ENCODE data around the gene TUBB. TPM values are rescaled to one million over a fixed set of nuclear protein-coding genes. Genes with fewer than 3 reads are reported as not detected.
A peak's percentile ranks its signal among the peaks of the same experiment; 100 is the strongest.

Gene TUBB
- total RNA-seq, 2 experiments from 2014 or later, result 1,556 to 1,579 TPM

DNA sequence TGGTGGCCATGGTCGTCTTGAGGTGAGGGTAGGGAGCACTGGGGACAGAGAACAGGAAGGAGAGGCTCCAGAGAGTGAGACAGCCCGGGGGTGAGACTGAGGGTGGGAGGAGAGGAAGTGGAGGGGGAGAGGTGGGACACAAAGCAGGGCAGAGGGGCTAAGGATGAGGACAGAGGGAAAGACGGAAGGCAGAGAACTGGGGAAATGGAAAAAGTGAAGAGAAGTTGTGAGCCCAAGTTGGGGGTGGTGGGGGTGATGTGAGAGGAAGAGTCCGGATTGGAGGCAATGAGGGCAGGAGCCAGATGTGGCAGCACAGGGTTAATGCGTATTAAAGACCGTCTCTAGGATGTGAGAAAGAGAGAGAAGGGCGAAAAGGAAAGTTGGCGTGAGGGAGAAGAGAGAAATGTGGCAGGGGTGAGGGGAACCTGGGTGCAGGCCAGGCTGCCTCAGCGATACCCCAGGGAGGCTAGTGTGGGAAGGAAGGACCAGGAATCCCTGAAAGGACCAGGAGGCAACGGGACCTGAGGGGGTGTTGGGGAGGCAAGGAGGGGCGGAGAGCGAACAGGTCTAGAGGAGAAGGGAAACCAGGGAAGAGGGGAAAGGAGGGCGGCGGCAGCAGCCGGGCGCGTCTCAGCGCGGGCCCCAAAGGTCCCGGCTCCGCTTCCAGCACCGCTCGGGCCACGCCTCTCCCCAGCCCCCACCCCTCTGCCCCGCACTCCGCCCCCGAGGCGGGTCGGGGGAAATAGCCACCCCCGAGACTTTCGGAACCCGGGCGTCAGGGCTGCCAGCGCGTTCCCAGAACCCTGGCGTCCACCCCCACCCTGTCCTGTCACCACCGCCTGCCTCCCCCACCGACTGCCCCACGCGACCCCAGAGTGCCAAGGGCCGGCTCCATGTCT lies 33.9 kb upstream of the TUBB start, which contains the start of gene PPP1R18:
Gene PPP1R18 (minus strand): TSS at position 637 of the 899 bp plus-strand sequence. CDS start 627 bp downstream, at position 10.
- H3K4me1 Mint-ChIP-seq (ENCODE audit: low read depth), result peaks cover 33% of the 10 kb centered on the region
- TF ChIP-seq, protein P1, sequence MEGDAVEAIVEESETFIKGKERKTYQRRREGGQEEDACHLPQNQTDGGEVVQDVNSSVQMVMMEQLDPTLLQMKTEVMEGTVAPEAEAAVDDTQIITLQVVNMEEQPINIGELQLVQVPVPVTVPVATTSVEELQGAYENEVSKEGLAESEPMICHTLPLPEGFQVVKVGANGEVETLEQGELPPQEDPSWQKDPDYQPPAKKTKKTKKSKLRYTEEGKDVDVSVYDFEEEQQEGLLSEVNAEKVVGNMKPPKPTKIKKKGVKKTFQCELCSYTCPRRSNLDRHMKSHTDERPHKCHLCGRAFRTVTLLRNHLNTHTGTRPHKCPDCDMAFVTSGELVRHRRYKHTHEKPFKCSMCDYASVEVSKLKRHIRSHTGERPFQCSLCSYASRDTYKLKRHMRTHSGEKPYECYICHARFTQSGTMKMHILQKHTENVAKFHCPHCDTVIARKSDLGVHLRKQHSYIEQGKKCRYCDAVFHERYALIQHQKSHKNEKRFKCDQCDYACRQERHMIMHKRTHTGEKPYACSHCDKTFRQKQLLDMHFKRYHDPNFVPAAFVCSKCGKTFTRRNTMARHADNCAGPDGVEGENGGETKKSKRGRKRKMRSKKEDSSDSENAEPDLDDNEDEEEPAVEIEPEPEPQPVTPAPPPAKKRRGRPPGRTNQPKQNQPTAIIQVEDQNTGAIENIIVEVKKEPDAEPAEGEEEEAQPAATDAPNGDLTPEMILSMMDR (IDR thresholded peaks at IDR 0.05), result no peak
- intact Hi-C loops (cut with micrococcal nuclease), result no loop called here
- ChIA-PET CTCF (interaction anchor here (18.6 kb wide), 1 partner anchor 43 kb away, joined by 704 read pairs; the partner anchor contains the start of genes MDC1 and TUBB), POLR2A (interaction anchor here (0.9 to 15.7 kb wide), 8 partner anchors 11 to 145 kb away, joined by 3 to 500 read pairs (median 4); partner anchors contain the start of genes MDC1 and TUBB)
- H3K9me3 Mint-ChIP-seq, result no peaks in the 10 kb centered on the region
- peak; percentile 91 for DNase-seq
- H3K4me3 Mint-ChIP-seq, result peak within 1 kb of the TSS; percentile 88
- H3K36me3 Mint-ChIP-seq (ENCODE audit: low read depth), result peaks cover 66% of the 10 kb centered on the region
- peak within 1 kb of the TSS; percentile 88 for H3K27ac Mint-ChIP-seq
- H3K27me3 Mint-ChIP-seq, result no peaks in the 10 kb centered on the region
- ATAC-seq, result peak; percentile 35

DNA sequence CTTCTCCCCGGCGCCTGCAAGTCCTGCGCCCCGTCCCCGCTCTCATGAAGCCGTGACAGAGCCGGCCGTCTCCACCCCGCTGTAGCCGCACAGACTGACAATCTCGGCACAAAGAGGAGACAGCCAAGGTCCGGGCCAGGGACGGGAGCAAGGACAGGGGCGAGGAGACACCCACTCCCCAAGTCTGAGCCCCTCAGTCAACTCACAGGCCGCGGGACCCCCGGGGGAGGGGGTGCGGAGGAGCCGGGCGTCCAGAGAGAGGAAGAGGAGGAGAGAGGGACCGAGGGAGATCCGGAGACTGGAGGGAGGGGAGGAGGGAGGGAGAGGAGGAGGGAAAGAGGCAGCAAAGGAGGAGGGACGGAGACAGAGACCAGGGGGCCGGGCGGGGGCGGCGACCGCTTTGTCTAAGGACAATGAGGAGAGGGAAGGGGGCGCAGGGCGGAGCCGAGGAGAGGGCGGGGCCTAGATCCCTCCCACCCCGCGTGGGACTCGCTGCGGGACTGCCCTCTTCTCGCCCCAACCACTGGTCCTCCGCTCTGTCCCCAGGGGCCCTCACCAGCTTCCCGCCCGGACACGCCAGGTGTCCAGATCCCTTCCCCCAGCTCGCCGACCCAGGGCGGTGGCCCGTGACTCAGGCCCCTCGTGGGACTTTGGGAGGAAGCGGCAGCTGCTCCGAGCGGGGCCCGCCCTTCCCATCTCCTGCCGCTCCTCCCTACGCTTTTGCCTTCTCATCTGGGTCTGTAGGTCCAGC lies 33.1 kb upstream of the TUBB start:
- no peaks in the 10 kb centered on the region for H3K9me3 Mint-ChIP-seq
- ATAC-seq (peak; percentile 21), DNase-seq (peak; percentile 88)
- H3K27me3 Mint-ChIP-seq, result no peaks in the 10 kb centered on the region
- intact Hi-C loops (cut with micrococcal nuclease), result no loop called here
- ChIA-PET POLR2A (interaction anchor here (1.0 to 7.4 kb wide), 7 partner anchors 8 to 72 kb away, joined by 3 to 86 read pairs (median 14); partner anchors contain the start of genes MDC1 and TUBB), CTCF (interaction anchor here (1.0 to 6.6 kb wide), 4 partner anchors 8 to 44 kb away, joined by 3 to 51 read pairs (median 18); partner anchors contain the start of genes MDC1 and TUBB)
- peak overlapping the region; percentile 88 for H3K27ac Mint-ChIP-seq
- H3K4me3 Mint-ChIP-seq, result peak overlapping the region; percentile 88
- TF ChIP-seq, protein P1 (IDR thresholded peaks at IDR 0.05), result no peak
- peaks cover 36% of the 10 kb centered on the region for H3K4me1 Mint-ChIP-seq (ENCODE audit: low read depth)
- H3K36me3 Mint-ChIP-seq (ENCODE audit: low read depth), result peaks cover 58% of the 10 kb centered on the region

DNA sequence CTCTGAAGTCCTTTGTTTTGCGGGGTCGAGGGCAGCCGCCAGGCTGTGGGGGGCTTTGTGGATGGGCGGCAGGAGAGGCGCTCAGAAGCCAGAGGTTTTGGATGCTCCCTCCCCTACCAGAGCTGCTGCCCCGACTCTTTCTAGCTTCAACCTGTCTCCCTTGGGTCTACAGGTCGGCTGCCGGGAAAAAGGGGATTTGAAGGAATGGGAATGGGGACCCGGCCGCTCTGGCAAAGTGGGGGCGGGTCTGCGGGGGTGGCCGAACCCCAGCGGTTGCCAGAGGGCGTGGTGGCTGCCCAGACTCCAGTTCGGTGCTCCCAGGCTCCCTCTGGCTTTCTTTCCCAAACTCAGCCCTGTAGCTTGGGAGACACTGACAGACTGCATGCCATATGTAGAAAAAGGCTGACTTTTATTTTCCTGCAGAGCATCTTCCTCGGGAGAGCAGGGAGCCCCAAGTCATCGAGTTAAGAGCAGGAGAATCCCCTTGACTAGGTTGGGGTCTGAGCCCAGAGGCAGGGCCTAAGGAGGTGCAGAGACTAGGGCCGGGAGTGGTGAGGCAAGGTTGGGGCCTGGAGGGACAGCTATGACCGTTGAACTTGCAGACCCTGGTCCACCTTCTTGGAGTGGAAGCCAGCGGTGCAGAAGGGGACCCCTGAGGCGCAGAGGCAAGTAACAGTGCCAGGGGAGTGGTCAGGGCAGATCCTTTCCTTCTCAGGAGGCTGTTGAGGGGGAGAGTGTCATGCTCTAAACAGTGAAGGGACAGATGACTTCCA lies 32.3 kb upstream of the TUBB start:
- DNase-seq, result no peak
- peak overlapping the region; percentile 88 for H3K4me3 Mint-ChIP-seq
- H3K9me3 Mint-ChIP-seq, result no peaks in the 10 kb centered on the region
- intact Hi-C loops (cut with micrococcal nuclease), result no loop called here
- H3K36me3 Mint-ChIP-seq (ENCODE audit: low read depth), result peaks cover 51% of the 10 kb centered on the region
- ChIA-PET CTCF (interaction anchor here (1.0 to 6.6 kb wide), 6 partner anchors 9 to 43 kb away, joined by 3 to 51 read pairs (median 8); partner anchors contain the start of genes MDC1 and TUBB), POLR2A (interaction anchor here (1.0 to 7.4 kb wide), 8 partner anchors 9 to 73 kb away, joined by 3 to 86 read pairs (median 9); partner anchors contain the start of genes MDC1 and TUBB)
- H3K4me1 Mint-ChIP-seq (ENCODE audit: low read depth), result peaks cover 38% of the 10 kb centered on the region
- H3K27ac Mint-ChIP-seq, result peak overlapping the region; percentile 88
- no peak for ATAC-seq
- H3K27me3 Mint-ChIP-seq, result no peaks in the 10 kb centered on the region
- TF ChIP-seq, protein P1 (IDR thresholded peaks at IDR 0.05), result no peak

DNA sequence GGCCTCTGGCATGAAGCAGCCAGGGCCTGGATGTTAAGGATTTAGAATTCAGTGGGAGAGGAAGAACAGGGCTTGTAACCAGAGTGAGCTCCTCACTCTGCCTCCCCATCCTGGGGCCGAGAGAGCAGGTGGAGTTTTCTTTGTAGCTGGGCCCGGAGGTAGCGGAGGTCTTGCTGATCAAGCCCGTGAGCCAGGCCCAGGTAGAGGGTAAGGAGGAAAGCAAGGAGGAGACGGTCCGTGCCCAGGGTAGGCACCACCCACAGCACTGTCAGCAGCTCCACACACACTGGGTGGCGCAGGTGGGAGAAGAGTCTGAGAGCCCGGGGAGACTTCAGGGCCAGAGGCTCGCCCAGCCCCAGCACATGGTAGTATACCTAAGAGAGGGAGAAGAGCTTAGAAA lies 31.6 kb upstream of the TUBB start:
- TF ChIP-seq, protein P1 (IDR thresholded peaks at IDR 0.05), result no peak
- CTCF ChIA-PET, result interaction anchor here (1.0 to 6.6 kb wide), 5 partner anchors 10 to 42 kb away, joined by 4 to 51 read pairs (median 9); partner anchors contain the start of genes MDC1 and TUBB
- POLR2A ChIA-PET, result interaction anchor here (0.5 to 7.4 kb wide), 10 partner anchors 9 to 74 kb away, joined by 3 to 86 read pairs (median 4); partner anchors contain the start of genes MDC1 and TUBB
- peaks cover 38% of the 10 kb centered on the region for H3K4me1 Mint-ChIP-seq (ENCODE audit: low read depth)
- H3K27ac Mint-ChIP-seq, result peak overlapping the region; percentile 88
- H3K36me3 Mint-ChIP-seq (ENCODE audit: low read depth), result peaks cover 44% of the 10 kb centered on the region
- intact Hi-C loops (cut with micrococcal nuclease), result no loop called here
- H3K9me3 Mint-ChIP-seq, result no peaks in the 10 kb centered on the region
- no peak for DNase-seq
- peak overlapping the region; percentile 88 for H3K4me3 Mint-ChIP-seq
- H3K27me3 Mint-ChIP-seq, result no peaks in the 10 kb centered on the region
- ATAC-seq, result no peak

Measured in activated CD8-positive, alpha-beta T cell treated with anti-CD3 and anti-CD28 coated beads for 36 hours (primary cell).